ENCODE measurements around the gene MPC2.
"Not testable (repeated sequence)": the region's sequence is repeated elsewhere in the genome, so short reads cannot be mapped to it uniquely, and the experiment has no call there.

Gene MPC2

DNA sequence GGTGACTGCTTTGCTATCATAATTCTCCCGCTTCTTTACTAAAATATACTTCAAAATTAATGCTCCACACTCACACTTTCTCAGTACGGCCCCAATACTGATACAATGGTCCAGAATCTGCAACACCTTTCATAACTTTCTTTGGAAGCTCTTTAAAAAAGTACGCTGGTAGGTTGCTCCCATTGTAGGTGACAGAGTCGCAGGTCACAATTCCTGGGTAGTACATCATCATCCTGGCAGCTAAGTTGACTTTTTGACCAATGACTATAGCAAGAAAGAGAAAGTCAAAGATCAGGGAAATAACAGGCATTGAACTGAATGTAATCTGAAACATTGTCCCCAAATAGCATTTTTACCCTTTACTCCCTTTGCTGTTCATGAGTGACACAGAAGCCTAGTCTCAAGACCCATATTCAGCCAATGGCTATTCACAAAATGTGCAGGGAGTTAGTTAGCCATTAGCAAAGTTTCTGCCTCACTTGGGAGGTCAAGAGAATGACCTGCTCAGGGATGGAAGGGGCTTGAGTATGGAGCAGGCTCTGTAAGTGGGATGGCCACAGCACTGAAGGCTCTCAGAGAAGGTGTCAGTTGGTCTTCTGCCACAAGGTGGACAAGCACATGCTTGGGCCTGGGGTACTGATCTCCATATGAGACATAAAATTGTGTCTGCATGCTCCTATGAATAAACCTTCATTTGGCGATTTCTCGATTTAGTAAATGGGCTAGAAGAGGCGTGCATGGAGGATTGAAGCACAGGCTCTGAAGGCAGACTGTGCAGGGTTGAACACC, 58.3 kb downstream of the MPC2 start:
- Histone ChIP-seq H3K9me3 (ENCODE audit: control insufficient read depth in 1 of 2, low read length in 2 of 2) (no peaks in the 10 kb centered on the region), H3K27ac (ENCODE audit: low read length) (no peak overlapping the region), H3K27me3 (ENCODE audit: low read depth, low read length) (no peaks in the 10 kb centered on the region), H3K4me3 (ENCODE audit: low read depth in 1 of 2, low read length in 2 of 2) (no peak overlapping the region), H3K36me3 (ENCODE audit: control insufficient read depth in 1 of 2, insufficient read depth in 2 of 2, low read length in 2 of 2) (no peaks in the 10 kb centered on the region), H3K4me1 (ENCODE audit: control insufficient read depth in 1 of 2, insufficient read depth in 2 of 2, low read length in 2 of 2) (no peaks in the 10 kb centered on the region)

DNA sequence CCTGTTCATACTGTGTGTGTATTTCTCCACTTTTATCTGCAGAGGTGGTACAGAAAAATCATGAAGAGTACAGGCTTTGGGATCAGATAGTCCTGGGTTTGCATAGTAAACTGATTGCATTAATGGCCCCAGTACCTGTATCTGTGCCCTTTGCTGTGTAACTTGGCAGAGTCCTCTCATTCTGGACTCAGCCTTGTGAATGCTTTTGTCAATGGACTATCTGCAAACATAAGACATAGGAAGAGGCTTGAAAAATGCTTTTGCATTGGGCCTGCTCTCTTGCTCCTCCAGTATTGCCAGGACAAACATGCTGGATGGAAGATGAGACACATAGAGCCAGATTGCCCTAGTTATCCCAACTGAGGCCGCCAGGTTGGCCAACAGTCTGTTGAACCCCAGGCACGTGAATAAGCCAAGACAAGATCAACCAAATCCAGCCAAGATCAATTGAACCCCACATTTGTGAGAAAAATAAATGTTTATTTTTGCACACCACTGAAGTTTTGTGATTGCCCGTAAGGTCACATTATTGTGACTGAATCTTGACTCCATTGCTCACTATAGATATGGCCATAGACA, 60.2 kb downstream of the MPC2 start:
- no peak overlapping the region for H3K4me3 ChIP-seq (ENCODE audit: low read depth in 1 of 2, low read length in 2 of 2)

GRCh38 chr1:167871331-167871730, 65.5 kb downstream of the MPC2 start:
- no peaks in the 10 kb centered on the region for H3K27me3 ChIP-seq (ENCODE audit: low read depth, low read length)
- H3K36me3 ChIP-seq (ENCODE audit: control insufficient read depth in 1 of 2, insufficient read depth in 2 of 2, low read length in 2 of 2), result no peaks in the 10 kb centered on the region
- H3K9me3 ChIP-seq (ENCODE audit: control insufficient read depth in 1 of 2, low read length in 2 of 2), result no peaks in the 10 kb centered on the region
- H3K27ac ChIP-seq (ENCODE audit: low read length), result no peak overlapping the region
- no peaks in the 10 kb centered on the region for H3K4me1 ChIP-seq (ENCODE audit: control insufficient read depth in 1 of 2, insufficient read depth in 2 of 2, low read length in 2 of 2)
- H3K4me3 ChIP-seq (ENCODE audit: low read depth in 1 of 2, low read length in 2 of 2), result no peak overlapping the region

More for the DNA sequence above, 60.2 kb downstream of the MPC2 start:
- Histone ChIP-seq H3K36me3 (ENCODE audit: control insufficient read depth in 1 of 2, insufficient read depth in 2 of 2, low read length in 2 of 2) (no peaks in the 10 kb centered on the region), H3K27ac (ENCODE audit: low read length) (no peak overlapping the region), H3K27me3 (ENCODE audit: low read depth, low read length) (no peaks in the 10 kb centered on the region), H3K4me1 (ENCODE audit: control insufficient read depth in 1 of 2, insufficient read depth in 2 of 2, low read length in 2 of 2) (no peaks in the 10 kb centered on the region), H3K9me3 (ENCODE audit: control insufficient read depth in 1 of 2, low read length in 2 of 2) (no peaks in the 10 kb centered on the region)

DNA sequence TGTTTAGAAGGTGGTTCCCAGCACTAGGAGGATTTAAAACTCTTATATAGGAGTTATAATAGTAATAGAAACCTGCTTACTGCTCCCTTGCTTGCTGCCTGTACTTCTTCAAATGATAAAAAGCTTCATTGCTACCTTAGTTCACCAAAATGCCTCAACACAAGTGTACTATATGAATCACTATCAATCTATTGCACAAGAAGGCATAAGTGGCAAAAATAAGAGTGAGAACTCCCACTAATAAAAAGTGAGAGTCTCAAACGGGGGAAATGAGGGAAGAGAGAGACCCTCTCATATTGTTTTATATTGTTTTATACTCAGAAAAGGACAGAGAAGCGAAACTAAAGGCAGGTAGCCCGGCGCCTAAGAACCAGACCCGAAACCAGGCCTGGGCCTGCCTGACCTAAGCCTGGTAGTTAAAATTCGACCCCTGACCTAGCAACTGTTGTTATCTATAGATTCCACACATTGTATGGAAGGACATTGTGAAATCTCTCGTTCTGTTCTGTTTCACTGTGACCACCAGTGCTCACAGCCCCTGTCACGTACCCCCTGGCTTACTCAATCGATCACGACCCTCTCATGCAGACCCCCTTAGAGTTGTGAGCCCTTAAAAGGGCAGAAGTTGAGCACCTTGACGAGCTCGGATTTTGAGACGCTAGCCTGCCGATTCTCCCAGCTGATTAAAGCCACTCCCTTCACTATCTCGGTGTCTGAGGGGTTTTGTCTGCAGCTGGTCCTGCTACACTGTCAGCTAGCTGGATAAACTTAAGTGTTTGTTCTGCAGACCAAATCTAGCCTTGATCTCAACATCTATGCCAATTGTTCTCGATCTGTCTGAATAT, 67.5 kb downstream of the MPC2 start:
- H3K27me3 ChIP-seq (ENCODE audit: low read depth, low read length); H3K4me3 ChIP-seq (ENCODE audit: low read depth in 1 of 2, low read length in 2 of 2); H3K9me3 ChIP-seq (ENCODE audit: control insufficient read depth in 1 of 2, low read length in 2 of 2); H3K4me1 ChIP-seq (ENCODE audit: control insufficient read depth in 1 of 2, insufficient read depth in 2 of 2, low read length in 2 of 2); H3K27ac ChIP-seq (ENCODE audit: low read length); H3K36me3 ChIP-seq (ENCODE audit: control insufficient read depth in 1 of 2, insufficient read depth in 2 of 2, low read length in 2 of 2): not testable (repeated sequence)

GRCh38 chr1:167866739-167867414, 70.0 kb downstream of the MPC2 start:
- not testable (repeated sequence) for H3K4me1 ChIP-seq (ENCODE audit: control insufficient read depth in 1 of 2, insufficient read depth in 2 of 2, low read length in 2 of 2); H3K4me3 ChIP-seq (ENCODE audit: low read depth in 1 of 2, low read length in 2 of 2); H3K27ac ChIP-seq (ENCODE audit: low read length); H3K27me3 ChIP-seq (ENCODE audit: low read depth, low read length); H3K36me3 ChIP-seq (ENCODE audit: control insufficient read depth in 1 of 2, insufficient read depth in 2 of 2, low read length in 2 of 2); H3K9me3 ChIP-seq (ENCODE audit: control insufficient read depth in 1 of 2, low read length in 2 of 2)
